Activated CD4-positive, alpha-beta T cell treated with anti-CD3 and anti-CD28 coated beads for 36 hours (primary cell): ENCODE results near the gene MB. TPM values are rescaled to one million over a fixed set of nuclear protein-coding genes. Genes with fewer than 3 reads are reported as not detected.
"Not testable (repeated sequence)": the region's sequence is repeated elsewhere in the genome, so short reads cannot be mapped to it uniquely, and the experiment has no call there.

ENCODE experiments used
- ATAC-seq: fragments of 200-7000 bp; cut with Tn5 transposase; one replicate; pipeline ENCODE4 v1.10.0; 2021; ENCODE audit warnings: mild to moderate bottlenecking, moderate library complexity
- CTCF ChIA-PET: fragments of 350-600 bp; sonication (Branson Sonifier 250); formaldehyde crosslinking; loops from one replicate; lab custom pipeline; 2021; ENCODE audit warnings: antibody characterized with exemption; lab: Charles Lee
- POLR2A ChIA-PET: fragments of 350-600 bp; sonication (Branson Sonifier 250); formaldehyde crosslinking; loops from one replicate; lab custom pipeline; 2021; ENCODE audit warnings: antibody characterized with exemption, inconsistent platforms; lab: Charles Lee
- DNase-seq: peaks from one replicate; pipeline ENCODE4 v3.0.0-alpha.2; 2020
- H3K27ac Mint-ChIP-seq: one replicate; pipeline ENCODE4 v1.8.0; 2021; ENCODE audit warnings: mixed read lengths
- H3K27me3 Mint-ChIP-seq: one replicate; pipeline ENCODE4 v1.8.0; 2021; ENCODE audit warnings: mixed read lengths
- H3K36me3 Mint-ChIP-seq: one replicate; pipeline ENCODE4 v1.8.0; 2021; ENCODE audit warnings: low read depth, mixed read lengths
- H3K4me1 Mint-ChIP-seq: one replicate; pipeline ENCODE4 v1.8.0; 2021; ENCODE audit warnings: mixed read lengths
- H3K4me3 Mint-ChIP-seq: one replicate; pipeline ENCODE4 v1.8.0; 2021; ENCODE audit warnings: mild to moderate bottlenecking, moderate library complexity, mixed read lengths
- H3K9me3 Mint-ChIP-seq: one replicate; pipeline ENCODE4 v1.8.0; 2021; ENCODE audit warnings: low read depth, mixed read lengths
- intact Hi-C, 2 experiments: fragments of 100-400 bp; cut with DNase I in 1 of 2; cut with micrococcal nuclease in 1 of 2; formaldehyde crosslinking; loops; one replicate each; pipeline versions ENCODE4 v1.14.2 to v1.15.1; 2022 to 2024; cut with DNase I, micrococcal nuclease
- total RNA-seq, 2 experiments: library from RNA; stranded (reverse); gene quantifications; one replicate each; pipeline ENCODE4 v1.2.3, GENCODE V29; 2021

The MB gene
- total RNA-seq, 2 experiments from 2014 or later, result not detected

- Mint-ChIP-seq H3K27me3 (no peaks in the 10 kb centered on the region), H3K4me1 (peaks cover 26% of the 10 kb centered on the region), H3K36me3 (no peaks in the 10 kb centered on the region), H3K27ac (peak overlapping the region; percentile 33), H3K9me3 (no peaks in the 10 kb centered on the region), H3K4me3 (peak overlapping the region; percentile 68)
- ChIA-PET CTCF (interaction anchor here (0.7 to 1.8 kb wide), 9 partner anchors 10 to 438 kb away, joined by 3 to 11 read pairs (median 3); partner anchors contain the start of gene APOL6), POLR2A (interaction anchor here (0.6 kb wide), 1 partner anchor 296 kb away, joined by 5 read pairs; no protein-coding TSS in a partner anchor)
- ATAC-seq (peak; percentile 72), DNase-seq (peak; percentile 83)
- intact Hi-C loops, result loop anchor here (1.0 to 5.0 kb wide), 5 partner anchors 65 to 497 kb away; no protein-coding TSS in a partner anchor
These were observed 10.3 kb upstream of the MB start for GRCh38 chr22:35627267-35628041.

GRCh38 chr22:35625763-35626432 is 8.8 kb upstream of the MB start:
- no peak overlapping the region for H3K4me3 Mint-ChIP-seq
- DNase-seq (no peak), ATAC-seq (no peak)
- no peaks in the 10 kb centered on the region for H3K36me3 Mint-ChIP-seq
- H3K27me3 Mint-ChIP-seq, result no peaks in the 10 kb centered on the region
- POLR2A ChIA-PET, result no interaction called here
- CTCF ChIA-PET, result interaction anchor here (0.6 to 1.5 kb wide), 2 partner anchors 275 to 346 kb away, joined by 3 to 5 read pairs; no protein-coding TSS in a partner anchor
- H3K4me1 Mint-ChIP-seq, result peaks cover 26% of the 10 kb centered on the region
- no peak overlapping the region for H3K27ac Mint-ChIP-seq
- intact Hi-C loops, result loop anchor here in 1 of 2 experiments (5.0 kb wide), 2 partner anchors 66 to 441 kb away; no protein-coding TSS in a partner anchor
- no peaks in the 10 kb centered on the region for H3K9me3 Mint-ChIP-seq

- DNase-seq (no peak), ATAC-seq (no peak)
- Mint-ChIP-seq H3K9me3 (no peaks in the 10 kb centered on the region), H3K4me3 (no peak overlapping the region), H3K4me1 (peaks cover 16% of the 10 kb centered on the region), H3K27me3 (no peaks in the 10 kb centered on the region), H3K27ac (no peak overlapping the region), H3K36me3 (no peaks in the 10 kb centered on the region)
- intact Hi-C loops, result loop anchor here in 1 of 2 experiments (5.0 kb wide), 1 partner anchor 82 kb away; the partner anchor contains the start of gene RASD2
- ChIA-PET CTCF (interaction anchor here (0.7 to 0.9 kb wide), 2 partner anchors 290 to 295 kb away, joined by 3 read pairs; no protein-coding TSS in a partner anchor), POLR2A (interaction anchor here (0.6 kb wide), 1 partner anchor 47 kb away, joined by 3 read pairs; no protein-coding TSS in a partner anchor)
These were observed 7.4 kb upstream of the MB start for GRCh38 chr22:35624547-35624946.

GRCh38 chr22:35623885-35624284 is 6.8 kb upstream of the MB start:
- H3K36me3 Mint-ChIP-seq, result not testable (repeated sequence)

GRCh38 chr22:35622191-35622913 is 5.2 kb upstream of the MB start:
- Mint-ChIP-seq H3K4me3 (no peak overlapping the region), H3K4me1 (peaks cover 7% of the 10 kb centered on the region), H3K9me3 (no peaks in the 10 kb centered on the region), H3K27me3 (no peaks in the 10 kb centered on the region), H3K36me3 (no peaks in the 10 kb centered on the region), H3K27ac (no peak overlapping the region)
- ATAC-seq (no peak), DNase-seq (no peak)
- POLR2A ChIA-PET, result no interaction called here
- CTCF ChIA-PET, result interaction anchor here (0.5 kb wide), 1 partner anchor 93 kb away, joined by 3 read pairs; no protein-coding TSS in a partner anchor
- intact Hi-C loops, result loop anchor here in 1 of 2 experiments (5.0 kb wide), 1 partner anchor 80 kb away; the partner anchor contains the start of gene RASD2

More at GRCh38 chr22:35623885-35624284, 6.8 kb upstream of the MB start:
- CTCF ChIA-PET, result interaction anchor here (0.7 to 0.9 kb wide), 2 partner anchors 290 to 296 kb away, joined by 3 read pairs; no protein-coding TSS in a partner anchor
- H3K27ac Mint-ChIP-seq, H3K4me3 Mint-ChIP-seq, H3K9me3 Mint-ChIP-seq, DNase-seq, H3K27me3 Mint-ChIP-seq, POLR2A ChIA-PET, ATAC-seq: not testable (repeated sequence)
- peaks cover 13% of the 10 kb centered on the region for H3K4me1 Mint-ChIP-seq
- intact Hi-C loops, result loop anchor here (1.0 to 5.0 kb wide), 5 partner anchors 82 to 500 kb away; partner anchors contain the start of gene RASD2 (in 1 of the 2)

- intact Hi-C loops, result loop anchor here in 1 of 2 experiments (5.0 kb wide), 1 partner anchor 79 kb away; the partner anchor contains the start of gene RASD2
- POLR2A ChIA-PET, result no interaction called here
- no peak for ATAC-seq
These were observed 4.3 kb upstream of the MB start for GRCh38 chr22:35621451-35621850.

GRCh38 chr22:35620624-35621251 is 3.6 kb upstream of the MB start:
- POLR2A ChIA-PET, result no interaction called here
- ATAC-seq (no peak), DNase-seq (no peak)
- intact Hi-C loops, result loop anchor here in 1 of 2 experiments (5.0 kb wide), 1 partner anchor 78 kb away; the partner anchor contains the start of gene RASD2
- Mint-ChIP-seq H3K4me3 (no peak overlapping the region), H3K36me3 (no peaks in the 10 kb centered on the region), H3K27me3 (no peaks in the 10 kb centered on the region), H3K4me1 (peaks cover 15% of the 10 kb centered on the region), H3K27ac (no peak overlapping the region), H3K9me3 (no peaks in the 10 kb centered on the region)
- CTCF ChIA-PET, result interaction anchor here (0.6 to 2.7 kb wide), 8 partner anchors 9 to 270 kb away, joined by 3 to 8 read pairs (median 4); no protein-coding TSS in a partner anchor

More at GRCh38 chr22:35621451-35621850, 4.3 kb upstream of the MB start:
- no peaks in the 10 kb centered on the region for H3K9me3 Mint-ChIP-seq
- H3K36me3 Mint-ChIP-seq, result no peaks in the 10 kb centered on the region
- peaks cover 8% of the 10 kb centered on the region for H3K4me1 Mint-ChIP-seq
- CTCF ChIA-PET, result interaction anchor here (0.6 to 2.7 kb wide), 8 partner anchors 10 to 270 kb away, joined by 3 to 8 read pairs (median 4); no protein-coding TSS in a partner anchor
- DNase-seq, result no peak
- no peak overlapping the region for H3K27ac Mint-ChIP-seq
- H3K27me3 Mint-ChIP-seq, result no peaks in the 10 kb centered on the region
- H3K4me3 Mint-ChIP-seq, result no peak overlapping the region

- intact Hi-C loops, result loop anchor here in 1 of 2 experiments (5.0 kb wide), 1 partner anchor 77 kb away; the partner anchor contains the start of gene RASD2
- Mint-ChIP-seq H3K4me1 (peaks cover 22% of the 10 kb centered on the region), H3K27ac (no peak overlapping the region), H3K9me3 (no peaks in the 10 kb centered on the region), H3K36me3 (no peaks in the 10 kb centered on the region), H3K27me3 (peaks cover 3% of the 10 kb centered on the region), H3K4me3 (no peak overlapping the region)
- ChIA-PET CTCF (interaction anchor here (0.5 to 2.7 kb wide), 6 partner anchors 9 to 318 kb away, joined by 3 to 8 read pairs (median 3); no protein-coding TSS in a partner anchor), POLR2A (interaction anchor here (0.6 kb wide), 1 partner anchor 26 kb away, joined by 3 read pairs; no protein-coding TSS in a partner anchor)
- no peak for ATAC-seq
- no peak for DNase-seq
These were observed 2.4 kb upstream of the MB start for GRCh38 chr22:35619336-35620094.

- ChIA-PET POLR2A (no interaction called here), CTCF (interaction anchor here (0.8 to 2.7 kb wide), 3 partner anchors 9 to 318 kb away, joined by 3 to 8 read pairs (median 3); no protein-coding TSS in a partner anchor)
- intact Hi-C loops, result no loop called here
- no peak overlapping the region for H3K4me3 Mint-ChIP-seq
- no peaks in the 10 kb centered on the region for H3K9me3 Mint-ChIP-seq
- ATAC-seq, result no peak
- H3K36me3 Mint-ChIP-seq, result no peaks in the 10 kb centered on the region
- peaks cover 22% of the 10 kb centered on the region for H3K4me1 Mint-ChIP-seq
- no peak for DNase-seq
- peaks cover 3% of the 10 kb centered on the region for H3K27me3 Mint-ChIP-seq
- no peak overlapping the region for H3K27ac Mint-ChIP-seq
These were observed 1.5 kb upstream of the MB start for GRCh38 chr22:35618427-35619223.
